GM12878 (cell line): ENCODE results near the gene PCSK5. TPM values are rescaled to one million over a fixed set of nuclear protein-coding genes. Genes with fewer than 3 reads are reported as not detected.

Experiments
- ATAC-seq: fragments of 200-7000 bp; cut with Tn5 transposase; 3 replicates; pipeline ENCODE4 v1.9.1; 2020; ENCODE audit warnings: mild to moderate bottlenecking, moderate library complexity
- BruUV-seq: library from RNA; stranded (reverse); fragments of 400-500 nt; replicated peaks from 2 replicates; lab custom pipeline; 2021; lab: Mats Ljungman, UMichigan
- CTCF ChIA-PET: fragments of 300-600 bp; sonication (Branson Sonifier 250); formaldehyde crosslinking; extraction: SDS; loops from one replicate; lab custom pipeline; 2021; ENCODE audit warnings: inconsistent platforms; lab: Yijun Ruan, JAX
- POLR2A ChIA-PET: fragments of 350-600 bp; formaldehyde crosslinking; extraction: SDS; loops from one replicate; lab custom pipeline; 2021; ENCODE audit warnings: inconsistent platforms; lab: Charles Lee
- RAD21 ChIA-PET: fragments of 300-600 bp; sonication (Branson Sonifier 250); formaldehyde crosslinking; loops from one replicate; lab custom pipeline; 2023; ENCODE audit warnings: antibody characterized with exemption; ENCODE audit not compliant: unreplicated experiment; lab: Charles Lee
- SMC1A ChIA-PET: fragments of 300-600 bp; sonication (Branson Sonifier 250); formaldehyde crosslinking; loops from one replicate; lab custom pipeline; 2023; ENCODE audit not compliant: unreplicated experiment, uncharacterized antibody; lab: Charles Lee
- DNase-seq: peaks from one replicate; pipeline ENCODE4 v3.0.0-alpha.2; 2011; ENCODE audit warnings: low read depth, low spot score
- FAIRE-seq: peaks from 3 replicates; lab custom pipeline; 2011; peaks lifted over from hg19 to GRCh38; lab: Jason Lieb, UNC
- H2AFZ ChIP-seq: 2 replicates; pipeline ENCODE4 v1.6.0; 2011; ENCODE audit warnings: low read depth, low read length, control low read depth; ENCODE audit not compliant: control insufficient read depth
- H3K27ac ChIP-seq: 2 replicates; pipeline ENCODE4 v1.5.1; 2011; ENCODE audit warnings: control low read depth; ENCODE audit not compliant: control insufficient read depth, insufficient read depth
- H3K27me3 ChIP-seq, 2 experiments: replicated peaks in 1 of 2; 2 replicates each; pipeline versions ENCODE4 v1.6.0 to v1.6.1; 2011; ENCODE audit warnings: low read length in 1 of 2; ENCODE audit not compliant: control insufficient read depth in 2 of 2, insufficient read depth in 2 of 2
- H3K36me3 ChIP-seq, 2 experiments: 2 replicates each; pipeline ENCODE4 v1.5.1; 2011; ENCODE audit warnings: low read length in 1 of 2; ENCODE audit not compliant: control insufficient read depth in 2 of 2, insufficient read depth in 2 of 2
- H3K4me1 ChIP-seq: 2 replicates; pipeline ENCODE4 v1.6.1; 2011; ENCODE audit warnings: mild to moderate bottlenecking, low read length, moderate library complexity, mixed read lengths; ENCODE audit not compliant: control insufficient read depth, insufficient read depth
- H3K4me2 ChIP-seq: 2 replicates; pipeline ENCODE4 v1.6.0; 2011; ENCODE audit warnings: control low read depth; ENCODE audit not compliant: control insufficient read depth, insufficient read depth
- H3K4me3 ChIP-seq: fragments of 200-600 bp; sonication (generic); 2 replicates; pipeline ENCODE4 v1.5.1; 2016
- H3K79me2 ChIP-seq: 2 replicates; pipeline ENCODE4 v1.6.0; 2011; ENCODE audit warnings: low read length; ENCODE audit not compliant: control insufficient read depth, insufficient read depth
- H3K9ac ChIP-seq: 2 replicates; pipeline ENCODE4 v1.8.0; 2011; ENCODE audit warnings: low read length, control low read depth, mixed read lengths; ENCODE audit not compliant: control insufficient read depth, insufficient read depth
- H3K9me3 ChIP-seq: replicated peaks from 3 replicates; pipeline ENCODE4 v1.5.1; 2011; ENCODE audit warnings: mild to moderate bottlenecking, low read length; ENCODE audit not compliant: control insufficient read depth, insufficient read depth
- H4K20me1 ChIP-seq: 2 replicates; pipeline ENCODE4 v1.6.0; 2011; ENCODE audit not compliant: control insufficient read depth, insufficient read depth
- BCL11A ChIP-seq: IDR thresholded peaks from 2 replicates; pipeline ENCODE4 v1.6.1; 2011; ENCODE audit warnings: low read depth, low read length
- CBX3 ChIP-seq: fragments of 200-600 bp; sonication (generic); IDR thresholded peaks from 2 replicates; pipeline ENCODE4 v1.6.1; 2016; ENCODE audit warnings: low read depth, borderline replicate concordance
- GATAD2B ChIP-seq: fragments of 450-650 bp; conservative IDR thresholded peaks from 2 replicates; pipeline ENCODE4 v1.6.1; 2017; ENCODE audit warnings: low read depth, mild to moderate bottlenecking, moderate library complexity
- MEF2B ChIP-seq: fragments of 450-650 bp; IDR thresholded peaks from 2 replicates; pipeline ENCODE4 v1.6.1; 2018; ENCODE audit warnings: mild to moderate bottlenecking, moderate library complexity; ENCODE audit not compliant: partially characterized antibody, poor library complexity, severe bottlenecking
- MXI1 ChIP-seq: fragments of 150-350 bp; IDR thresholded peaks from 2 replicates; pipeline ENCODE4 v1.6.1; 2011; ENCODE audit warnings: low read depth, mild to moderate bottlenecking, inconsistent platforms, low read length, improper control_type of control experiment
- STAT1 ChIP-seq: fragments of 450-650 bp; conservative IDR thresholded peaks from 2 replicates; pipeline ENCODE4 v1.6.1; 2014; ENCODE audit warnings: antibody characterized with exemption, mild to moderate bottlenecking
- STAT3 ChIP-seq: IDR thresholded peaks from 2 replicates; pipeline ENCODE4 v1.6.1; 2011; ENCODE audit warnings: low read depth, low read length, improper control_type of control experiment
- SUZ12 ChIP-seq: fragments of 200-600 bp; sonication (generic); IDR thresholded peaks from one replicate; pipeline ENCODE4 v1.6.1; 2018; ENCODE audit warnings: antibody characterized with exemption, mild to moderate bottlenecking; ENCODE audit not compliant: unreplicated experiment
- WGBS: methylation state at CpG from one replicate; pipeline ENCODE4 v1.1.6; 2016; ENCODE audit warnings: low lambda C conversion rate; ENCODE audit not compliant: insufficient replicate concordance, insufficient coverage; ENCODE audit errors: missing lambda C conversion rate; 5-methylcytosine and 5-hydroxymethylcytosine counted together
- in situ Hi-C: fragments of 300-500 bp; cut with MboI; formaldehyde crosslinking; loops from 9 replicates; pipeline ENCODE4 v1.14.3; 2018; ENCODE audit warnings: mixed read lengths
- intact Hi-C: fragments of 100-400 bp; cut with micrococcal nuclease; formaldehyde crosslinking; loops from one replicate; pipeline ENCODE4 v1.14.2; 2022; ENCODE audit not compliant: unreplicated experiment
- polyA plus RNA-seq, 11 experiments: library from polyadenylated mRNA; depleted of rRNA in 4 of 11; unstranded in 6 of 11; stranded (reverse) in 5 of 11; fragments of >200 nt; fragmentation: Nextera tagmentation in 4 of 11; fragmentation: Illumina TruSeq in 1 of 11; extraction: Ambion mirVana in 4 of 11; extraction: Trizol in 1 of 11; gene quantifications; 1 replicate in 1 of 11; 2 replicates in 10 of 11; pipeline versions ENCODE4 v1.2.1 to v1.2.3, GENCODE V29; 2011 to 2016; ENCODE audit warnings: inconsistent platforms in 2 of 11, missing spikeins in 2 of 11, low read depth in 1 of 11
- total RNA-seq, 4 experiments: library from RNA; depleted of rRNA in 3 of 4; stranded (reverse); fragments of >200 nt in 3 of 4; fragmentation: Illumina TruSeq in 1 of 4; extraction: Trizol in 1 of 4; gene quantifications; 2 replicates each; pipeline versions ENCODE4 v1.2.1 to v1.2.3, GENCODE V29; 2013 to 2021
- TF ChIP-seq, protein P1 (sequence below): fragments of 450-650 bp; IDR thresholded peaks from 2 replicates; pipeline ENCODE4 v1.6.1; 2017; ENCODE audit warnings: mild to moderate bottlenecking, low read depth, inconsistent platforms; ENCODE audit not compliant: poor library complexity, severe bottlenecking
- TF ChIP-seq, protein P2 (sequence below): IDR thresholded peaks from 2 replicates; pipeline ENCODE4 v1.6.1; 2012; ENCODE audit warnings: low read depth, low read length, improper control_type of control experiment
- TF ChIP-seq, protein P3 (sequence below): fragments of 450-650 bp; IDR thresholded peaks from 2 replicates; pipeline ENCODE4 v1.6.1; 2017; ENCODE audit warnings: mild to moderate bottlenecking, moderate library complexity
- TF ChIP-seq, protein P4 (sequence below): IDR thresholded peaks from 2 replicates; pipeline ENCODE4 v1.6.1; 2011; ENCODE audit warnings: low read depth, mild to moderate bottlenecking, low read length, moderate library complexity, borderline replicate concordance; ENCODE audit errors: extremely low read depth

Gene PCSK5
- total and polyA plus RNA-seq, 10 of the 15 experiments (the other 5 are each of a cell fraction or from before 2014, with no cell fraction given) = 0.01 to 0.13 (median 0.04) TPM; not detected in 3

DNA sequence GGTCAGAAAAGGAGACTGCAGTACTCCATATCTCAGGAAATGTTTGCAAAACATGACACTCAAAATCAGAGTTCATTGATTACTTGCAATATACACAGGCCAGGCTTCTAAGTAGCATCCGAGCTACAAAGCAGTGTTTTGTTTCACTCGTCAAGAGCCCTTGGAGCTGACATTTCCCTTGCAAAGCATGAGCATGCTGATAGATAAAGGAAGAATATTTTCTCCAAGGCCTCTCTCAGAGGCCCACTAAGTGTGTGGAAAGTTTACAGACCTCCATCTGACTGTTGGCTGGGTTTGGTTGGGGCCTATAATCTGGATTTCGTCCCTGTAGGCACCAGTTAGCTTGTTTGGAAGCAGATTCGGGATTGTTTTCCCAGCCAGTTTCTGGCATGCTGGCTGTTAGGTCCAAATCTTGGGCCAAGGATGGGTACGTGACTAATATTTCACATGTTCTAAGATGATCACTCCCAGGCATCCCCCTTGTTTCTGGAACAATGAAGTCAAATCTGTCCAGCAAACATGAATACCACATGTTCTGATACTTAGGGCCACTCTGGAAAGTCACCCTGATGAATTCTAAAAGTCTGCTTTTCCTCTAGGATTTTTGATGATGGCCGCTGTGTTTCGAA, 342.5 kb downstream of the PCSK5 start:
- H3K4me3 ChIP-seq = no peak overlapping the region
- SMC1A ChIA-PET = interaction anchor here (0.7 kb wide), 1 partner anchor 718 kb away, joined by 3 read pairs; no protein-coding TSS in a partner anchor
- no peak overlapping the region for H3K27ac ChIP-seq
- WGBS = 12% methylated on average over 7 of the region's 7 CpGs
- no peak for FAIRE-seq
- H2AFZ ChIP-seq = no peak overlapping the region
- DNase-seq = no peak
- CTCF ChIA-PET = no interaction called here
- no peaks in the 10 kb centered on the region for H3K4me1 ChIP-seq
- no peak for ATAC-seq
- in situ Hi-C loops = no loop called here
- BruUV-seq = no TSS peak
- intact Hi-C loops = no loop called here
- RAD21 ChIA-PET = no interaction called here
- H3K4me2 ChIP-seq = no peak overlapping the region
- no peaks in the 10 kb centered on the region for H3K79me2 ChIP-seq
- H3K36me3 ChIP-seq = no peaks in the 10 kb centered on the region
- no peaks in the 10 kb centered on the region for H3K27me3 ChIP-seq
- POLR2A ChIA-PET = no interaction called here
- H3K9ac ChIP-seq = no peak overlapping the region
- no peaks in the 10 kb centered on the region for H4K20me1 ChIP-seq
- H3K9me3 ChIP-seq = no peaks in the 10 kb centered on the region
- TF ChIP-seq BCL11A (no peak), GATAD2B (no peak), SUZ12 (no peak), CBX3 (no peak), STAT3 (no peak), MEF2B (no peak), MXI1 (no peak), STAT1 (no peak)
- TF ChIP-seq, protein P1, sequence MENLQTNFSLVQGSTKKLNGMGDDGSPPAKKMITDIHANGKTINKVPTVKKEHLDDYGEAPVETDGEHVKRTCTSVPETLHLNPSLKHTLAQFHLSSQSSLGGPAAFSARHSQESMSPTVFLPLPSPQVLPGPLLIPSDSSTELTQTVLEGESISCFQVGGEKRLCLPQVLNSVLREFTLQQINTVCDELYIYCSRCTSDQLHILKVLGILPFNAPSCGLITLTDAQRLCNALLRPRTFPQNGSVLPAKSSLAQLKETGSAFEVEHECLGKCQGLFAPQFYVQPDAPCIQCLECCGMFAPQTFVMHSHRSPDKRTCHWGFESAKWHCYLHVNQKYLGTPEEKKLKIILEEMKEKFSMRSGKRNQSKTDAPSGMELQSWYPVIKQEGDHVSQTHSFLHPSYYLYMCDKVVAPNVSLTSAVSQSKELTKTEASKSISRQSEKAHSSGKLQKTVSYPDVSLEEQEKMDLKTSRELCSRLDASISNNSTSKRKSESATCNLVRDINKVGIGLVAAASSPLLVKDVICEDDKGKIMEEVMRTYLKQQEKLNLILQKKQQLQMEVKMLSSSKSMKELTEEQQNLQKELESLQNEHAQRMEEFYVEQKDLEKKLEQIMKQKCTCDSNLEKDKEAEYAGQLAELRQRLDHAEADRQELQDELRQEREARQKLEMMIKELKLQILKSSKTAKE = no peak
- TF ChIP-seq, protein P2, sequence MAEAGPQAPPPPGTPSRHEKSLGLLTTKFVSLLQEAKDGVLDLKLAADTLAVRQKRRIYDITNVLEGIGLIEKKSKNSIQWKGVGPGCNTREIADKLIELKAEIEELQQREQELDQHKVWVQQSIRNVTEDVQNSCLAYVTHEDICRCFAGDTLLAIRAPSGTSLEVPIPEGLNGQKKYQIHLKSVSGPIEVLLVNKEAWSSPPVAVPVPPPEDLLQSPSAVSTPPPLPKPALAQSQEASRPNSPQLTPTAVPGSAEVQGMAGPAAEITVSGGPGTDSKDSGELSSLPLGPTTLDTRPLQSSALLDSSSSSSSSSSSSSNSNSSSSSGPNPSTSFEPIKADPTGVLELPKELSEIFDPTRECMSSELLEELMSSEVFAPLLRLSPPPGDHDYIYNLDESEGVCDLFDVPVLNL = no peak
- TF ChIP-seq, protein P3, sequence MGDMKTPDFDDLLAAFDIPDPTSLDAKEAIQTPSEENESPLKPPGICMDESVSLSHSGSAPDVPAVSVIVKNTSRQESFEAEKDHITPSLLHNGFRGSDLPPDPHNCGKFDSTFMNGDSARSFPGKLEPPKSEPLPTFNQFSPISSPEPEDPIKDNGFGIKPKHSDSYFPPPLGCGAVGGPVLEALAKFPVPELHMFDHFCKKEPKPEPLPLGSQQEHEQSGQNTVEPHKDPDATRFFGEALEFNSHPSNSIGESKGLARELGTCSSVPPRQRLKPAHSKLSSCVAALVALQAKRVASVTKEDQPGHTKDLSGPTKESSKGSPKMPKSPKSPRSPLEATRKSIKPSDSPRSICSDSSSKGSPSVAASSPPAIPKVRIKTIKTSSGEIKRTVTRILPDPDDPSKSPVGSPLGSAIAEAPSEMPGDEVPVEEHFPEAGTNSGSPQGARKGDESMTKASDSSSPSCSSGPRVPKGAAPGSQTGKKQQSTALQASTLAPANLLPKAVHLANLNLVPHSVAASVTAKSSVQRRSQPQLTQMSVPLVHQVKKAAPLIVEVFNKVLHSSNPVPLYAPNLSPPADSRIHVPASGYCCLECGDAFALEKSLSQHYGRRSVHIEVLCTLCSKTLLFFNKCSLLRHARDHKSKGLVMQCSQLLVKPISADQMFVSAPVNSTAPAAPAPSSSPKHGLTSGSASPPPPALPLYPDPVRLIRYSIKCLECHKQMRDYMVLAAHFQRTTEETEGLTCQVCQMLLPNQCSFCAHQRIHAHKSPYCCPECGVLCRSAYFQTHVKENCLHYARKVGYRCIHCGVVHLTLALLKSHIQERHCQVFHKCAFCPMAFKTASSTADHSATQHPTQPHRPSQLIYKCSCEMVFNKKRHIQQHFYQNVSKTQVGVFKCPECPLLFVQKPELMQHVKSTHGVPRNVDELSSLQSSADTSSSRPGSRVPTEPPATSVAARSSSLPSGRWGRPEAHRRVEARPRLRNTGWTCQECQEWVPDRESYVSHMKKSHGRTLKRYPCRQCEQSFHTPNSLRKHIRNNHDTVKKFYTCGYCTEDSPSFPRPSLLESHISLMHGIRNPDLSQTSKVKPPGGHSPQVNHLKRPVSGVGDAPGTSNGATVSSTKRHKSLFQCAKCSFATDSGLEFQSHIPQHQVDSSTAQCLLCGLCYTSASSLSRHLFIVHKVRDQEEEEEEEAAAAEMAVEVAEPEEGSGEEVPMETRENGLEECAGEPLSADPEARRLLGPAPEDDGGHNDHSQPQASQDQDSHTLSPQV = no peak
- TF ChIP-seq, protein P4, sequence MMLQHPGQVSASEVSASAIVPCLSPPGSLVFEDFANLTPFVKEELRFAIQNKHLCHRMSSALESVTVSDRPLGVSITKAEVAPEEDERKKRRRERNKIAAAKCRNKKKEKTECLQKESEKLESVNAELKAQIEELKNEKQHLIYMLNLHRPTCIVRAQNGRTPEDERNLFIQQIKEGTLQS = no peak
